ENCODE results near the gene OTUB2. TPM values are rescaled to one million over a fixed set of nuclear protein-coding genes. Genes with fewer than 3 reads are reported as not detected.

Gene OTUB2
- total RNA-seq, 1 experiment from 2014 or later: 7.7 TPM

- no TSS peak for BruUV-seq (replicated peaks)
- Histone ChIP-seq H3K4me2 (ENCODE audit: low read length) (no peak overlapping the region), H3K36me3 (ENCODE audit: low read depth, low read length) (no peaks in the 10 kb centered on the region), H3F3A (ENCODE audit: low read length, unreplicated experiment) (no peaks in the 10 kb centered on the region), H3K9me3 (ENCODE audit: low read length) (no peaks in the 10 kb centered on the region), H3K27ac (ENCODE audit: low read length) (no peak overlapping the region), H3K4me3 (ENCODE audit: low read length) (no peak overlapping the region), H3K79me2 (ENCODE audit: low read length) (no peaks in the 10 kb centered on the region), H3K4me1 (ENCODE audit: insufficient read depth, low read length) (peaks cover 2% of the 10 kb centered on the region; the same call in 1 of the 2 replicates), H3K27me3 (ENCODE audit: low read length) (0 out of 2 replicates have a peak, but pooled peaks cover 6% of the 10 kb centered on the region), H4K20me1 (ENCODE audit: low read length) (no peaks in the 10 kb centered on the region), H3K9ac (ENCODE audit: low read length) (no peak overlapping the region), H3K9me2 (replicated peaks; ENCODE audit: low read length) (no peaks in the 10 kb centered on the region), H2AFZ (ENCODE audit: low read length) (no peak overlapping the region)
- DNase-seq: no peak
- CTCF ChIA-PET: interaction anchor here (0.9 kb wide), 1 partner anchor 196 kb away, joined by 3 read pairs; no protein-coding TSS in a partner anchor
- intact Hi-C loops (cut with micrococcal nuclease): no loop called here
- TF ChIP-seq CTCF (conservative IDR thresholded peaks at IDR 0.05; ENCODE audit: low read depth, low read length) (no peak), EZH2 (IDR thresholded peaks at IDR 0.05; ENCODE audit: low read length, unreplicated experiment) (no peak), EZH2phosphoT487 (IDR thresholded peaks at IDR 0.05; ENCODE audit: borderline replicate concordance, low read length) (no peak)
- POLR2A ChIA-PET (ENCODE audit: unreplicated experiment): no interaction called here
- no peak for ATAC-seq
These were observed 45.5 kb upstream of the OTUB2 start for GRCh38 chr14:93980456-93981201.

DNA sequence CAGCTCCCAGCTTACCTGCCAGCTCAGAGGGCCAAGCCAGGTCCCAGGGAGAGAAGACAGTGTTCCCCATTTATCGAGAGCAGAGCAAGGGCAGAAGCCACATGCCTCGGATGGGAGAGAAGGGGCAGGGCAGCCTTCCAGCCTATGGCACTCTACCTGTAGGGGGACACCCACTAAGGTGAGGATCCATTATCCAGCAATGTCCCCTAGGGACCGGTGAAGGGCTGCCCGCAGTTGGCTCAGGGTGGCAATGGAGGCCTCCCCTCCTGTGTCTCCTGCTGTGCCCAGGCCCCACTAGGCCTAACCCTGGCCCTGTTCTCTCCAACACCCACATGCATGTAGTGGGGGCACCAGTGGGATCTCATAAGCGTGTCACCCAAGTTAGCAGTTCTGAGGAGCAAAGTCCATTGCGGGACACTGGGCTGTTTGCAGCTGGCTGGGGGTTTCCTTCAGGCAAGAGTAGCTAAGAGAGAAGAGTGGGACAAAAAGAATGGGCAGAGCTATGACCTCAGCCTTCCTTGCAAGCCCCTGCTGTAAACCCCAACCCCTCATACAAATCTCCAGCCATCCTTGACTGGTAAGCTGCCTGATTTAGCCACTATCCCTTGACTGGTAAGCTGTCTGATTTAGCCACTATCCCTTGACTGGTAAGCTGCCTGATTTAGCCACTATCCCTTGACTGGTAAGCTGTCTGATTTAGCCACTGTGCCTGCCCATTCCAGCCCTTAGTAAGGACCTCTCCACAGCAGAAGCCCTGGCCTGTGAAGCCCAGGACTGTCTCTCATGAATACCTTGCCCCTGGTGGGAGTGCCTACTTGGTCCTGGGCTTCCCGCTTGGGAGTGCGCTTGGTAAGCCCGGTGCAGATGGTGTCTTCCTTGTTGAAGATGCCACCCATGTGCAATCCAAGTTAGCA lies 44.6 kb upstream of the OTUB2 start:
- TF ChIP-seq CTCF (conservative IDR thresholded peaks at IDR 0.05; ENCODE audit: low read depth, low read length): no peak
- TF ChIP-seq EZH2 (IDR thresholded peaks at IDR 0.05; ENCODE audit: low read length, unreplicated experiment): no peak
- no peak for TF ChIP-seq EZH2phosphoT487 (IDR thresholded peaks at IDR 0.05; ENCODE audit: borderline replicate concordance, low read length)
- Histone ChIP-seq H3K27ac (ENCODE audit: low read length) (no peak overlapping the region), H3K79me2 (ENCODE audit: low read length) (no peaks in the 10 kb centered on the region), H3K4me1 (ENCODE audit: insufficient read depth, low read length) (peaks cover 2% of the 10 kb centered on the region; the same call in 1 of the 2 replicates), H3K4me2 (ENCODE audit: low read length) (no peak overlapping the region), H3K27me3 (ENCODE audit: low read length) (0 out of 2 replicates have a peak, but pooled peaks cover 3% of the 10 kb centered on the region), H3F3A (ENCODE audit: low read length, unreplicated experiment) (no peaks in the 10 kb centered on the region), H4K20me1 (ENCODE audit: low read length) (no peaks in the 10 kb centered on the region), H3K36me3 (ENCODE audit: low read depth, low read length) (no peaks in the 10 kb centered on the region), H3K9me3 (ENCODE audit: low read length) (no peaks in the 10 kb centered on the region), H3K9me2 (replicated peaks; ENCODE audit: low read length) (no peaks in the 10 kb centered on the region), H3K4me3 (ENCODE audit: low read length) (no peak overlapping the region), H3K9ac (ENCODE audit: low read length) (no peak overlapping the region), H2AFZ (ENCODE audit: low read length) (no peak overlapping the region)
- DNase-seq: no peak
- no TSS peak for BruUV-seq (replicated peaks)
- ChIA-PET CTCF (interaction anchor here (0.9 kb wide), 1 partner anchor 195 kb away, joined by 3 read pairs; no protein-coding TSS in a partner anchor), POLR2A (ENCODE audit: unreplicated experiment) (no interaction called here)
- no peak for ATAC-seq
- intact Hi-C loops (cut with micrococcal nuclease): no loop called here

Measured in PC-3 (cell line).